ENCODE data around the gene PIEZO2.
A peak's percentile ranks its signal among the peaks of the same experiment; 100 is the strongest.
"Not testable (repeated sequence)": the region's sequence is repeated elsewhere in the genome, so short reads cannot be mapped to it uniquely, and the experiment has no call there.

PIEZO2 gene

DNA sequence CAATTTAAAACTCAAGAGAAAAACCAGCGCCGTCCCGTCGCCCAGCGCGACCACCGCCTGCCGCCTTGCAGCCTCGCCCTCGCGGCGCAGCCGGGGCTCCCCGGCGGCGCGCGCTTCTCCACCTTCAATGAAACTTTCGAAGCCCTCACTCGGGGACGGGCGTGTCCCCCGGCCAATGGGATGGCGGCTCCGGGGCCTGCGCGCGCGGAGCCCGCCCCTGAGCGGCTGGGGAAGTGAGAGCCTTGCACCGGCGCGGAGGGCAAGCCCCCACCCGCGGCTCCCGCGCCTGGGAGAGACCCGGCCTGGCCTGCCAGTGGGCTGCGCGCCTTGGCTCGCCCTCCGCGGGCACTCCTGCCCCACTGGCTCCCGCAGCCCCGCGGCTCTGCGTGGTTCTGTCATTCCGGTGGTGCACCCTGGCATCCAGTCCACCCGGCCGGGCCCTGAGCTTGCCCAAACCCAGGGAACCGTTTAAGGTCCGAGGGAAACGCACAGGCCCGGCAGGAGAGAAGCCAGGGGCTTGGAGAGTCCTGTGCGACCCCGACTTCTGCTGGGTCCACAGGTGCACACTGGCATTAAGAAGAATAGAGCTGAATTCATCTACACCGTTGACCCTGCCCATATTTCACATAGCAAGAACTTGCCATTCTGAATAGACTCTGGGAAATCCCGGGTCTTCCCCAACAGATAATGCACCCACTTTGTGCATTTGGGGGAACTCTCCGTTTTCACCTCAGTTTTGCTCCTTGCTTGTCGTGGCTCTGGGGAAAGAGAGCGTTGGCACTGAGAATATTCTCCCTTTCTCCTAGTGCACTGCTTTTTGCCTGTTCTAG lies at the start of gene PIEZO2:
Gene PIEZO2, minus strand, starts transcription at position 129 of the 830 bp plus-strand sequence. CDS start 981 bp downstream, outside the sequence.
- DNase-seq: no peak

DNA sequence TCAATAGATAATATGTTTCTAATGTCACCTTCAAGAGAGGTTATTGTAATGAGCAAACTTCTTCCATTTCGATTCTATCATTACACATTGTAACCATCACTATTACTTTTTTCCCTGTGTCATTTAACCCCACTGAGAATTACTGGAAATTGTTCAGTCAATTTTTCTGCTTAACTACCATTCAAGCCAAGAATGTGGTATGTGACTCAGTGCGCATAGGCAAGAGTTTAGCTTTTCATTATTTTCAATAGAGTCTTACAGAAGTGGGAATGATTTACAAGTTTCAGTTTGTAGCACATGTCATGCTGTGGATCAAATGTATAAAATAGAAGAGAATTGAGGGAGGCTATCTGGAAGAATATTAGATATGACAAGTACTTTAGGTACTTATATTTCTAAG lies 34.3 kb upstream of the PIEZO2 start:
- no peak for DNase-seq

DNA sequence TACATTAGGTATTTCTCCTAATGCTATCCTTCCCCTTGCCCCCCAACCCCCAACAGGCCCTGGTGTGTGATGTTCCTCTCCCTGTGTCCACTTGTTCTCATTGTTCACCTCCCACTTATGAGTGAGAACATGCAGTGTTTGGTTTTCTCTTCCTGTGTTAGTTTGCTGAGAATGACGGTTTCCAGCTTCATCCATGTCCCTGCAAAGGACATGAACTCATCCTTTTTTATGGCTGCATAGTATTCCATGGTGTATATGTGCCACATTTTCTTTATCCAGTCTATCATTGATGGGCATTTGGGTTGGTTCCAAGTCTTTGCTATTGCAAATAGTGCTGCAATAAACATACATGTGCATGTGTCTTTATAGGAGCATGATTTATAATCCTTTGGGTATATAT lies 32.3 kb upstream of the PIEZO2 start:
- not testable (repeated sequence) for DNase-seq

DNA sequence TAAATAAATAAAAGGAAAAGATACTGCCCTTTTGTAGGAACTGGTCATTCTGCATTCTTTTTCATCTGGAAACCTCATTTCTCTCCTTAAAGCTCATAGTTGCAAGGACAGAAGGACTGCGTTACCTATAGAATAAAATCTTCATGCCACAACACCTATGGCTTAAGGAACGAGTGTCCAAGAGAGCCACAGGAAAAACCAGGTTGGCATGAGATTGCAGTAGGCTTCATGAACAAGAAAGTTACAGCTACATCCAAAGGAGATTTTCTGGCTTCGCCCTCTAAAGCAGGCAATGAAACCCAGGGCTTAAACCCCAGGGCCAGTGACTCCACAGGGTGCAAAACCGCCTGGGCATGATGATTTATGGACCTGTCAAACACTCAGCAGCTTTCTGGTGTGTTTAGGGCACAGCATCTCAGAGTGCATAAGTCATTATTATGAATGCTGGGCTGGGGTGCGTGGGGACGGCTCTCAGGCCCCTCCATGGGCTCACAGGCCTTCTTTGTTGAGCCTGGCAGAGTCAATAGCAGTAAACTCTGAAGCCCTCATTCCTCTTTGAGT lies 30.7 kb upstream of the PIEZO2 start:
- DNase-seq: no peak

DNA sequence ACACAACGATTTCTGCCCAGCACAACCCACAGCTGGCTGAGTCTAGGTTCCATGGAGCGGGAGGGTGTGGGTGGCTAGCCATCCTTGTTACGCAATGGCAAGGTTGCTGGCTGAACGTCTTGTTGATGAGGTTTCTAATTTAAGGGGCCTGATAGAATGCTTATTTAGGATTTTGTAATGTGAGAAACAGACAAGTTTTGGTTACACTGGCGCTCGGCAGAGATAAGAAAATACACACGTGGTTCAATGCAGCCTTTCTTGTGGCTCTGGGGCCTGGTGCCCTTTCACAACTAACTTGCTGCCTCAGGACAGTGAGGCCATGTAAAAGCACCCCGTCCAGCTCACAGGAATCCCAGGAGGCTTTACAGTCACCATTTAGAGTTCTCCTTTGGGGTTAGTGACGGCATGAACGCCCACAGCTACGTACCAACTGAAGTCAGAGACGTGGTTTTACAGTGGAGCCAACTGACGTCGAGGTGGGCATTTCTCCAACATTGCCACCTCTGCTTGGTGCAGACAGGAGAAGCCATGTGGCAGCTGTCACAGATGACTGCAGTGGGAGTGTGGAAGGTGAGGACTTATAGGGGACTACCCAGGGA lies 29.7 kb upstream of the PIEZO2 start:
- no peak for DNase-seq

DNA sequence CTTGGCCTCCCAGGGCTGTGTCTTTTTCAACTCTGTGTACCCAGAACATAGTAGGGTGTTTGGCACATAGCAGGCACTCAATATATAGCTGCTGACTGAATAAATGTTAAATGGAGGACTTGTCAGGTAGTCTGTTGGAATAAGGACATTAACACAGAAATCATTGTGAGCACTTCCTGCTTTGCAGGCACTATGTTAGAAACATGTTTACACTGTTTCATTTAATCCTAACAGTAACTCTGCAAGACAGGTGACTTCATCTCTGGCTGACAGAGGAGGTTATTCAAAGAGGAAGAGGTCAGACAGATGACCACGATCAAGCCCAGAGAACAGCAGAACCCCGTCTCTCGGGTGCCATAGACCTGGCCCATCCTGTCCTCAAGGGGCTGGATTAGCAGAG lies 28.0 kb upstream of the PIEZO2 start:
- DNase-seq: no peak

DNA sequence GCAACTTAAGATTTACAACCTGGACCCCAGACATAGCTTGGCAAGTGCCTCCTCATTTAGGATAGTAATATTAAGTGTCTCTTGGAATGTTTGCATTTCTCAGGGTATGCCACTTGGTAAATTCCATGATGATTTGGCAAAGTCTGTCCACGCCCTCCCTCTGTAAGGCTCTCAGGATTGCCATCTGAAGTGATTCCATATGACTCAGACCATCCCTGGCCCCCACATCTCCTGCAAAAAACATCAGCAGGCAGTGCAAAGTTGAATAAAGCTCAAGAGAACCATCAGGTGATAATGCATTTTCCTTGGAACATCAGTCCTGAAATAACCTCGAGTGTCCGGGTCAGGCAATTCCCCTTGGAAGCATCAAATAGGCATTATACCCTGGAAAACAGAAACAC lies 27.1 kb upstream of the PIEZO2 start:
- no peak for DNase-seq

DNA sequence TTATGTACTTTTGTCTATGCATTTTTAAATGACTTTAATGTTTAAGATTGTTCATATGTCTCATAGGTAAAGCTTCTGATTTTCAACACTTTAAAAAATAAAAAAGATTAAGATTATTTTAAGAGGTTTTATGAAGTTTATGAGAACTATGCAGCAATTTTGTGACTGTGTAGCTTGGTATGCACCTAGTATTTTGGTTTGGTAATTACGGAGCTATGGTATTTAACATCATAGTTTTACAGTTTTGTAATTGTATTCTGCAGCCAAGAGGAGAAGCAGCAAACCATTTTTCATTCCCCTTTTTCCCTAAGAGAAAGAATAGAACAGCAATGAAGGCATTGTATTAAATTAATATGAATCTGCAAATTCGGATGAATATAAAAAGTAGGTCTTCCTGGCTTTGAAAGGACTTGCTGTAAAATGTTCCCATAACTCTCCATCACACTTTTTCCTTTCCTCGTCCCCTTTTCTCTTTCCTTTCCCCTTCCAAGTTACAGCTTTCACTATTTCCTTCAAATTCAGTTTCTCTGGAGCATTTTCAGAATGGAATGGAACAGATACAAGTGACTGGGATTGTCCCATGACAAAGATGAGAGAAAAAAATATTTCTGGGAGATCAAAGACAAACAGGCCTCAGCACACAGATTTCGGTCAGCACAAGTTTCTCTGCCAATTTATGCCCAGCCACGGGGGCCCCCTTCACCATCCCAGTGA lies 26.1 kb upstream of the PIEZO2 start:
- no peak for DNase-seq

DNA sequence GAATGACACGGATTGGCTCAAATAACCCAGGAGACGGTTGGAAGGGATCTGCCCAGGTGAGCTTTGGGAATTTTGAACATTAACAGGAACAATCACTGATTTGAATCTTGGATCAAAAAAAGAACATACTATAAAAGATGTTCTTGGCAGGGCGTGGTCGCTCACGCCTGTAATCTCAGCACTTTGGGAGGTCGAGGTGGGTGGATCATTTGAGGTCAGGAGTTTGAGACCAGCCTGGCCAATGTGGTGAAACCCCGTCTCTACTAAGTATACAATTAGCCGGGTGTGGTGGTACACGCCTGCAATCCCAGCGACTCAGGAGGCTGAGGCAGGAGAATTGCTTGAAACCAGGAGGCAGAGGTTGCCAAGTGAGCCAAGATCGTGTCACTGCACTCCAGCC lies 24.8 kb upstream of the PIEZO2 start:
- DNase-seq: not testable (repeated sequence)

DNA sequence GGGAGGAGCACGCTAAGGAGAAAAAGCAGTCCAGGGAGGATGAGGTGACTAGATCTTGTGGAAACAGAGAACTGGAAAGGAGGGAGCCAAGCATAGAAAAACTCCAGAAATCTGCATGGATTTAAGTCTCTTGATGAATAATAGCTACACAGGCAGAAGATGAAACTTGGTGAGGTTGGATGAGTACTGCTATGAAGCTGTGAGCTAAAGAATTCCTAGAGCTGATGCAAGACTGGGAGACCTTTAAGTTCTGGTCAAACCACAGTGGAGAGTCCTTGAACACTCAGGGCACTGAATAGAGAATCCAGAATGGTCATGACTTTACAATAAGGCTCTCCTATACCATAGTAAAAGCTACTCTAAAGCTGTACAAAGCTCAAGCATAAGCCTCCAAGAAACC lies 18.4 kb upstream of the PIEZO2 start:
- DNase-seq: no peak

DNA sequence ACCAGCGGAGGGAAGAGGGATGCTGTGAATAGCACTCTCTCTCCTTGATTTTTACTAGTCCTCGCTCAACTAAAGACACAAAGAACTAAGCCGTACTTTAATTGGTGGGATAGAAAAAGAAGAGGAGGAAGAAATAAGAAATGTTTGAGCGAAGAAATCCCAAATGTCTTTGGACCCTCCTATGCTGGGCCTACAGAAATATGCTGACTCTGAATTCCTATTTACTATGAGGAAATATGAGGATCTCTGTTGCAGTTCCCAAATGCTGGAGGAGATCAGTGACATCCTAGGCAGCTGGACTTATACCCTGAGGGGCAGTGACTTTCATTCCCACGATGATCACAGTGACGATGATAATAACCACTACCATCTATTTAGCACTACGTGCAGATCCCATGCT lies 16.6 kb upstream of the PIEZO2 start:
- no peak for DNase-seq

DNA sequence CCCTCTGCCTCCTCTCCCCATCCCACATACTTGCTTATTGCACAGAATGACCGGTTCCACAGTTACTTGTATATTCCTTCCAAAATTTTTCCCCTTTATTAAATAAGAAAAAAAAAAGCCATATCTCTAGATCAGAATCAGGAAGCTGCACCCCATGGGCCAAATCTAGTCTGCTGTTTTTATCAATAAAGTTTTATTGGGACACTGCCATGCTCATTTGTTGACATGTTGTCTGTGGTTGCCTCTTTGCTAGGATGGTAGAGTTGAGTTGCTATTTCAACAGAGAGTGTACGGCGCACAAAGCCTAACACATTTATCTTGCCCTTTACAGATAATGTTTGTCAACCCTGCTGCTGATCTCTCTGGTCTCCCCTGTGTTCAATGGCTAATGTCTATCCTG lies 15.8 kb upstream of the PIEZO2 start:
- no peak for DNase-seq

DNA sequence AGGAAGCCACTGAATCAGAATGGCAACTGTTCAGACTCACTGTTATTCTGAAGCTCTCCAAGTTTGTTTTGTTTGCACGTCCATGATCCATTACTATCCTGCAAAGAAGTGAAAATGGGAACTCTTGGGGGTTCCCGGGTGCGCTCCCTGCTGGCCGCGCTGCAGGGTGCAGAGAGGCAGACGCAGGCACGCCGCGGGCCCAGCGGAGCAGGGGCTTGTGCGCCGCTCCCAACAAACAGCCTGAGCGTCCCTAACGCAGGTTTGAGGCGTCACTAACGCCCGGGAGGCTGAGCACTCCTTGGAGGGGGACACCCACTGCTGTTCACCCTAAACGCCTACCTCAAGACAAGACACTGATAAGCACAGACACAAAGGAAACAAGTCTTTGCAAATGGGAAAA lies 14.3 kb upstream of the PIEZO2 start:
- no peak for DNase-seq

DNA sequence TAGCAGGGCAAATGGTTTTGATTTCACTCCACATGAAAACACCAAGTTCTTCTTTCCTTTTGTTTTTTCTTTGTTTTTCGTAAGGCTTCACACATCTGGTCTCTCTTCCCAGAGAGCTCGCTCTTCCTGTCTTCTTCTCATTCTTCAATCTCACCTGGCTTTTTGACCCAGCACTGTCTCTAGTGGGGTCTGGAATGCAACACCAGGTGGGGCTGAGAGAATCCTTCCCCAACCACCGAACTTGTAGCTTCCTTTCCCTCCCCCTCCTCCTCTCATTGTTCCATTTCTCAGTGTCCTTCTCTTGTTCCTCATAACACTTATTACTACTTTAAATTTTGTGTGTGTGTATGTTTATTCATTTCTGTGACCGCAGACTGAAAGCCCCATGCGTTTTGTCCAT lies 13.5 kb upstream of the PIEZO2 start:
- DNase-seq: no peak

DNA sequence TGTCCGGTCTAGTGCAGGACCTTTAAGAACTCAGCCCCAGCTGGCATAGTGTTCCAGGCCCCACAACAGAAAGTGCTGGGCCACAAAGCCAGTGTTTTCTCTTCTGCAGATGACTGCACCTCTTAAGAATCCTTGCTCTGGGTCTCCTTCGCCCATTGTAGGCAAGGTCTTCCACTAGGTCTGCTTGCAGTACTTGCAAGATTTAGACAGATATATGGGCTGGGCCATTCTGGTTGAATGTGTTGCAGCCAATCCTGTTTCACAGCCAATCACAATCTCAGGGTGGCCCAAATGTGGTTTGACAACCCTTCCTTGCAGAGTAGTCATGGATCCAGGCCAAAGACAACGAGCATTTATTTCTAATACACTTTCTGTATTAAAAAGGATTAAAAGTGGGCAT lies 13.1 kb upstream of the PIEZO2 start:
- no peak for DNase-seq

DNA sequence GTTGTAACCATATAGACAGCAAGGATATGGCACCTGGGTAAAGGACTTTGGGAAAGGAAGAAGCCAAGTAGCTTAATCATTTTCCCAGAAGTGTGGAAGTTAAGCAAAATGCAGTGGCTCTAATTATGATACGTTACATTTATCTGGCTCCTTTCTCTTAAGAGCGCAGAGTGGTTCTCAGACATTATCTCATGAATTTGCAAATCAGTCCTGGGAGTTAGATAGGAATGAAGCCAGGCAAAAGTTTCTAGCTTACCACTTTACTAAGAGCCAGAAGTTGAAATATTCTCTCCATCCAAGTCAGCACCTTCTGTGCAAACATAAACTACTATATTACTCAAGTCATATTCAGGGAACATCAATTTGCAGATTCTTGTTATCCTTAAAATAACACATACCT lies 10.9 kb upstream of the PIEZO2 start:
- DNase-seq: no peak

DNA sequence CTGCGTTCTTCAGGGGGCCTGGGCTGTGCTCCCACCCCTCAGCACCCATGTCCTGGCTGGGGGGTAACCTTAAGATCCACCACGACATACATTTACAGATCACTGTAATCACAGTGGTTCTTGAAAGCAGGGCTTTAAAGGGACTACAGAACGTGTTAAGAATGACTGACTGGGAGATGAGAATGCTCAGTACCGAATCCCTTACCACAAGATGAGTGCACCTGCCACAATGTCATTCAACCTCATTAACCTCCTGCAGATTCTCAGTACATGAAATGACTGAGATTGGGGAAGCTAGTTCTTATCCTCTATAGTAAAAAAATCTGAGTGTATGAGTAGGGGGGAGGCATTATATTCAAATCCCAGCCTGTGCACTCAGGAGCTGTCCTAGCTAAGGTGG lies 10.5 kb upstream of the PIEZO2 start:
- no peak for DNase-seq

DNA sequence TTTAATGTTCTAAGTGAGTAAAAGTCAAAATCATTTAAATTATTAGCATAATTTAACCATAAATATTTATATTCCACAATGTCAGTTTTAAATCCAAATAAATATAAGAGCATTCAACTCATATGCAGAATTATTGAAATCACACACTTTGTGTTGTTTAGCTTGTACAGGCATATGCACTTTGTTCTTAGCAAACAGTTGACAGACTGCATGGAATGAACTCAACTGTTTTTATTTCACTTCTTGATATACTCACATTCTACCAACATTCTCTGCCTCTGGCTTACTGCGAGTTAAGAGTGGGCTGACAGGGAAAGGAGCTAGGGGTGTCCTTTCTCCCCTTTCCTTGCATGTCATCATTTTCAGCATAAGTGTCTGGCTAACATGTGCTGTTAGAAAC lies 7.6 kb upstream of the PIEZO2 start:
- no peak for DNase-seq

DNA sequence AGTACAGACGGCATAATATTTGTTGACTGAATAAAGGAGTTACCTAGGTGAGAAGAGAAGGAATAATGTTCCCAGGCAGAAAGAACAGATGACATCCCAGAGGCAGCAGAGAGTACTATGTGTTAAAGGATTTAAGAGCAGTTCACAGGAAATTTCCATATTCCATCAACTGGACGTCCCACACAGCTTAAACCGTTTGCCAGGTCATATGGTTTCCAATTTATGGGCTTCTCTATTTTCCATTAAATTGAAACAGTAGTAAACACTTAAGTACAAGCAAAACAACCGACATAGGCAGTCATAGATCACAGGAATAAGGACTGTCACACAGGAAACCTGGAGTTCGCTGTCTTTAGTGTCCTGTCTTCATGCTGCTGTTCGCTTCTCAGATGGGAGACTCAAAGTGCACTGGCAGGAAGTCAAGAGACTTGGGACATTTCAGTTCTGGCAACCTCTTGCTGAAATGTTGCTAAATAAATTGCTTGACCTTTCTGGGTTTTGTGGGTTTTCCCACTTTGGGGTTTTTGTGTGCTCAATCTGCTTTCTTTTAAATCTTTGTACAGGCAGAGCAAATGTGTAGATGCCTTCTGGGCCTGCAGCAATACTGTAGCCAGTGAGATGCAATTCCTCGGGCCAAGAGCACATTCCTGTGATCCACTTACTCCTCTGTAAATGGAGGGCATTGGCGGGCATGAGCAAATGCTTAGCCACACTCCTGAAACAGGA lies 5.8 kb upstream of the PIEZO2 start:
- DNase-seq: no peak

DNA sequence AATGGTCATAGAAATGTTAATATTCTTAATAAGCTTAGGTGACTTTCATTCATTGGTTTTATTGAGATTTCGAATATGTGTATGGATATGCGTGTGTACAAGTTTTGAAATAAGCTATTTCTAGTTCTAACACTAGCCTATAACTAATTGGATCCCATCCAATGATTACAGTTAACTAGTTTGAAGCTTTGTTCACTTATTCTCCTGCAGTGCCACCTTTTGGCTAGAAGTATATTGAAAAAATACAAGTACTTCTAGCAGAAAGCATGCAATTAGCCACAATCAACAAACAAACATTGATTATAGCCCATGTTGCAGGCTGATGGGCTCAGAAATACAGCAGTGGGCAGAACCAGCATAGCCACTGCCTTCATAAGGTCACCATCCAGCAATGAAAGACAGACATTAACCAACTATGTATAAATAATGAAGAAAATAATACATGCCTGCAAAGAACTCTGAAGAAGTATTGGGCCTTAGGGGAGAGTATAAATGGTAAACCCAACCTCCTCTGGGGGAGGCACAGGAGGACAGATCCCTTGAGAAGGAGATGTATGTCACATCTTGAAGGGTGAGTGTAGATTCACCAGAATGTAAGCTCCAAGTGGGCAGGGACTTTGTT lies 5.1 kb upstream of the PIEZO2 start:
- DNase-seq: peak; percentile 56

DNA sequence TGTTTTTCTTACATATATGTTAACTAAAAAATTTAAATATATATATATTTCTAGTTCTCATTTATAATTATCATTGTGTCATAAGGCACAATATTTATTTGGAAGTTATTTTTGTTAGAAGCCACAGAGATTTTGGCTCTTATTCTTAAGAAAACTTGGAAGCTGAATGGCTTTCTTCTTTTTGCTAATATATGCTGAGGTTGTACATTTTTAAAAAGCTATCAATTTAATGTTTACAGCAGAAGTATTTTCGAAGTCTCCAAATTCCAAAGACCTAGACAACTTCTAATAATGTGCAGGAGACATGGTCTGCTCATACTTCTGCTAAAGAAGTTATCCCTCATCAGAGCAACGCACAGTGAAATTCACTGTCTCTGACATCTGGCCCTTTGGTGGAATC lies 3.7 kb upstream of the PIEZO2 start:
- DNase-seq: no peak

DNA sequence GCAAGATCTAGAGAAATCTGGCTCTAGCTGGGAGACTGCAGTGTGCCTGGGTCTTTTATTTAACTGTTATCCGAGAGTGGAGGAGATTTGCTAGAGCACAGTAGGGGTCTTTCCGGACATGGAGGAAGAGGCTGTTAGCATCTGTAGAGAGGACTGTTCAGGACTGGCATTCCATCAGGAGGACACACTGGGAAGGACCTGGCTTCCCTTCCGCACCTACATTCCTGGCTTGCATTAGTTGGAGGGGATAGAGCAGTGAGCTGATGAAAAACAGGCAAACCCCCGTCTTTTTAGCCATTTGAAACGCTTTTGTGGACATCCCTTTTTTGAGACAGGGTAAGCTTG lies 874 bp upstream of the PIEZO2 start:
- no peak for DNase-seq
